ENCODE data around the gene EFHC1.

- TF ChIP-seq EZH2 (IDR thresholded peaks at IDR 0.05; ENCODE audit: low read depth, unreplicated experiment): no peak
- TF ChIP-seq CTCF (conservative IDR thresholded peaks at IDR 0.05; ENCODE audit: low read depth in 2 of 2): no peak
- no peak for TF ChIP-seq REST (IDR thresholded peaks at IDR 0.05; ENCODE audit: unreplicated experiment)
- no peak for TF ChIP-seq POLR2AphosphoS5 (IDR thresholded peaks at IDR 0.05; ENCODE audit: low read depth)
- TF ChIP-seq EZH2phosphoT487 (IDR thresholded peaks at IDR 0.05; ENCODE audit: unreplicated experiment): no peak
- TF ChIP-seq ETS1 (IDR thresholded peaks at IDR 0.05): no peak
- TF ChIP-seq CREB1 (CRISPR knock-in tag; IDR thresholded peaks at IDR 0.05; ENCODE audit: low read depth): no peak
- no peak for TF ChIP-seq JUNB (IDR thresholded peaks at IDR 0.05; ENCODE audit: unreplicated experiment)
- TF ChIP-seq ZNF331 (CRISPR knock-in tag; IDR thresholded peaks at IDR 0.05; ENCODE audit: low read depth): no peak
- TF ChIP-seq NANOG (IDR thresholded peaks at IDR 0.05; ENCODE audit: borderline replicate concordance): no peak
- TF ChIP-seq ZNF462 (CRISPR knock-in tag; IDR thresholded peaks at IDR 0.05): no peak
- no peak for TF ChIP-seq STAT1 (IDR thresholded peaks at IDR 0.05; ENCODE audit: unreplicated experiment)
- no peak for TF ChIP-seq ZNF114 (CRISPR knock-in tag; IDR thresholded peaks at IDR 0.05)
Observed at GRCh38 chr6:52519618-52520017, 99.5 kb downstream of the EFHC1 start.

All from GM23338 (cell line).